Measurements from ENCODE around the gene E2F3. TPM values are rescaled to one million over a fixed set of nuclear protein-coding genes. Genes with fewer than 3 reads are reported as not detected.

The E2F3 gene
- total and polyA plus RNA-seq, 10 of the 15 experiments (the other 5 are each of a cell fraction or from before 2014, with no cell fraction given), result 5.1 to 16.8 (median 10.6) TPM

DNA sequence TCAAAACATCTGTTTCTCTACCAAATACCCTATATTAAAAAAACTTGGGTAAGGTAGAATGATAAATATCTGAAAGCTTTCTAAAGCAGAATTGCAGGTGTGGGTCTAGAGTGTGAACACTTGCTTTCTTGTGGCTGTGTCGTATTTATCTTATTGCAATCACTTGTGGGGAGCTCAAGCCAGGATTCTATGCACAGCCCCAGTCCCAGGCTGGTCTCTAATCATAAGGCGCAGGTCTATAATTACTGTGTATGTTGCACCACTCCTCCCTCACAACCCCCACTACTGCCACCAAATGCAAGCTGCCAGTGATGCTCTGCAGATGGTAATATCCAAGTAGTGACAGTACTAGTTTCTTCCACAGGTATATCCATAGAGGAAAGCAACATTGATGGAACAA, 2.2 kb upstream of the E2F3 start:
- BruUV-seq (replicated peaks), result no TSS peak
- WGBS (ENCODE audit: insufficient coverage, insufficient replicate concordance, low lambda C conversion rate, missing lambda C conversion rate), result 68% methylated on average over 2 of the region's 2 CpGs

More for the DNA sequence above, 2.2 kb upstream of the E2F3 start:
- Histone ChIP-seq H3K79me2 (ENCODE audit: control insufficient read depth, insufficient read depth, low read length) (peaks cover 25% of the 10 kb centered on the region), H4K20me1 (ENCODE audit: control insufficient read depth, insufficient read depth) (no peaks in the 10 kb centered on the region), H3K27me3 (replicated peaks in 1 of 2; ENCODE audit: control insufficient read depth in 2 of 2, insufficient read depth in 2 of 2, low read length in 1 of 2) (no peaks in the 10 kb centered on the region), H3K4me3 (no peak overlapping the region), H3K27ac (ENCODE audit: control insufficient read depth, insufficient read depth) (no peak overlapping the region), H3K36me3 (ENCODE audit: control insufficient read depth in 2 of 2, insufficient read depth in 2 of 2, low read length in 1 of 2) (no peaks in the 10 kb centered on the region), H2AFZ (ENCODE audit: control insufficient read depth, low read depth, low read length) (no peak overlapping the region), H3K9me3 (replicated peaks; ENCODE audit: control insufficient read depth, insufficient read depth, low read length) (no peaks in the 10 kb centered on the region; the same call in 2 of the 3 replicates), H3K4me2 (ENCODE audit: control insufficient read depth, insufficient read depth) (no peak overlapping the region), H3K9ac (ENCODE audit: control insufficient read depth, insufficient read depth, low read length) (no peak overlapping the region), H3K4me1 (ENCODE audit: control insufficient read depth, insufficient read depth, low read length) (no peaks in the 10 kb centered on the region)
- DNase-seq (ENCODE audit: low read depth, low spot score) (no peak), FAIRE-seq (no peak), ATAC-seq (no peak)
- ChIA-PET CTCF (interaction anchor here (0.7 to 3.2 kb wide), 5 partner anchors 20 to 128 kb away, joined by 3 to 22 read pairs (median 3); no protein-coding TSS in a partner anchor), POLR2A (interaction anchor here (0.5 to 1.6 kb wide), 2 partner anchors 25 to 65 kb away, joined by 3 to 4 read pairs; no protein-coding TSS in a partner anchor), RAD21 (ENCODE audit: unreplicated experiment) (interaction anchor here (1.0 to 2.0 kb wide), 4 partner anchors 21 to 128 kb away, joined by 3 to 6 read pairs (median 4); no protein-coding TSS in a partner anchor), SMC1A (ENCODE audit: uncharacterized antibody, unreplicated experiment) (interaction anchor here (0.7 to 2.6 kb wide), 7 partner anchors 10 to 129 kb away, joined by 3 to 8 read pairs (median 4); no protein-coding TSS in a partner anchor)
- TF ChIP-seq, protein P1, sequence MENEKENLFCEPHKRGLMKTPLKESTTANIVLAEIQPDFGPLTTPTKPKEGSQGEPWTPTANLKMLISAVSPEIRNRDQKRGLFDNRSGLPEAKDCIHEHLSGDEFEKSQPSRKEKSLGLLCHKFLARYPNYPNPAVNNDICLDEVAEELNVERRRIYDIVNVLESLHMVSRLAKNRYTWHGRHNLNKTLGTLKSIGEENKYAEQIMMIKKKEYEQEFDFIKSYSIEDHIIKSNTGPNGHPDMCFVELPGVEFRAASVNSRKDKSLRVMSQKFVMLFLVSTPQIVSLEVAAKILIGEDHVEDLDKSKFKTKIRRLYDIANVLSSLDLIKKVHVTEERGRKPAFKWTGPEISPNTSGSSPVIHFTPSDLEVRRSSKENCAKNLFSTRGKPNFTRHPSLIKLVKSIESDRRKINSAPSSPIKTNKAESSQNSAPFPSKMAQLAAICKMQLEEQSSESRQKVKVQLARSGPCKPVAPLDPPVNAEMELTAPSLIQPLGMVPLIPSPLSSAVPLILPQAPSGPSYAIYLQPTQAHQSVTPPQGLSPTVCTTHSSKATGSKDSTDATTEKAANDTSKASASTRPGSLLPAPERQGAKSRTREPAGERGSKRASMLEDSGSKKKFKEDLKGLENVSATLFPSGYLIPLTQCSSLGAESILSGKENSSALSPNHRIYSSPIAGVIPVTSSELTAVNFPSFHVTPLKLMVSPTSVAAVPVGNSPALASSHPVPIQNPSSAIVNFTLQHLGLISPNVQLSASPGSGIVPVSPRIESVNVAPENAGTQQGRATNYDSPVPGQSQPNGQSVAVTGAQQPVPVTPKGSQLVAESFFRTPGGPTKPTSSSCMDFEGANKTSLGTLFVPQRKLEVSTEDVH (IDR thresholded peaks at IDR 0.05; ENCODE audit: low read depth, partially characterized antibody), result no peak
- TF ChIP-seq, protein P2, sequence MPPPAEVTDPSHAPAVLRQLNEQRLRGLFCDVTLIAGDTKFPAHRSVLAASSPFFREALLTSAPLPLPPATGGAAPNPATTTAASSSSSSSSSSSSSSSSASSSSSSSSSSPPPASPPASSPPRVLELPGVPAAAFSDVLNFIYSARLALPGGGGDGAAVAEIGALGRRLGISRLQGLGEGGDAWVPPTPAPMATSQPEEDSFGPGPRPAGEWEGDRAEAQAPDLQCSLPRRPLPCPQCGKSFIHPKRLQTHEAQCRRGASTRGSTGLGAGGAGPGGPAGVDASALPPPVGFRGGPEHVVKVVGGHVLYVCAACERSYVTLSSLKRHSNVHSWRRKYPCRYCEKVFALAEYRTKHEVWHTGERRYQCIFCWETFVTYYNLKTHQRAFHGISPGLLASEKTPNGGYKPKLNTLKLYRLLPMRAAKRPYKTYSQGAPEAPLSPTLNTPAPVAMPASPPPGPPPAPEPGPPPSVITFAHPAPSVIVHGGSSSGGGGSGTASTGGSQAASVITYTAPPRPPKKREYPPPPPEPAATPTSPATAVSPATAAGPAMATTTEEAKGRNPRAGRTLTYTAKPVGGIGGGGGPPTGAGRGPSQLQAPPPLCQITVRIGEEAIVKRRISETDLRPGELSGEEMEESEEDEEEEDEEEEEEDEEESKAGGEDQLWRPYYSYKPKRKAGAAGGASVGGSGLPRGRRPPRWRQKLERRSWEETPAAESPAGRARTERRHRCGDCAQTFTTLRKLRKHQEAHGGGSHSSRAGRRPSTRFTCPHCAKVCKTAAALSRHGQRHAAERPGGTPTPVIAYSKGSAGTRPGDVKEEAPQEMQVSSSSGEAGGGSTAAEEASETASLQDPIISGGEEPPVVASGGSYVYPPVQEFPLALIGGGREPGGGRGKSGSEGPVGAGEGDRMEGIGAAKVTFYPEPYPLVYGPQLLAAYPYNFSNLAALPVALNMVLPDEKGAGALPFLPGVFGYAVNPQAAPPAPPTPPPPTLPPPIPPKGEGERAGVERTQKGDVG (CRISPR knock-in tag; IDR thresholded peaks at IDR 0.05), result no peak
- TF ChIP-seq KDM1A (IDR thresholded peaks at IDR 0.05; ENCODE audit: borderline replicate concordance) (no peak), ZNF207 (IDR thresholded peaks at IDR 0.05; ENCODE audit: borderline replicate concordance) (no peak), FOXK2 (IDR thresholded peaks at IDR 0.05) (no peak), POU2F2 (IDR thresholded peaks at IDR 0.05; ENCODE audit: borderline replicate concordance, low read depth, low read length) (no peak)
- TF ChIP-seq, protein P3, sequence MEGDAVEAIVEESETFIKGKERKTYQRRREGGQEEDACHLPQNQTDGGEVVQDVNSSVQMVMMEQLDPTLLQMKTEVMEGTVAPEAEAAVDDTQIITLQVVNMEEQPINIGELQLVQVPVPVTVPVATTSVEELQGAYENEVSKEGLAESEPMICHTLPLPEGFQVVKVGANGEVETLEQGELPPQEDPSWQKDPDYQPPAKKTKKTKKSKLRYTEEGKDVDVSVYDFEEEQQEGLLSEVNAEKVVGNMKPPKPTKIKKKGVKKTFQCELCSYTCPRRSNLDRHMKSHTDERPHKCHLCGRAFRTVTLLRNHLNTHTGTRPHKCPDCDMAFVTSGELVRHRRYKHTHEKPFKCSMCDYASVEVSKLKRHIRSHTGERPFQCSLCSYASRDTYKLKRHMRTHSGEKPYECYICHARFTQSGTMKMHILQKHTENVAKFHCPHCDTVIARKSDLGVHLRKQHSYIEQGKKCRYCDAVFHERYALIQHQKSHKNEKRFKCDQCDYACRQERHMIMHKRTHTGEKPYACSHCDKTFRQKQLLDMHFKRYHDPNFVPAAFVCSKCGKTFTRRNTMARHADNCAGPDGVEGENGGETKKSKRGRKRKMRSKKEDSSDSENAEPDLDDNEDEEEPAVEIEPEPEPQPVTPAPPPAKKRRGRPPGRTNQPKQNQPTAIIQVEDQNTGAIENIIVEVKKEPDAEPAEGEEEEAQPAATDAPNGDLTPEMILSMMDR (IDR thresholded peaks at IDR 0.05 in 2 of 3, conservative IDR thresholded peaks at IDR 0.05 in 1 of 3; ENCODE audit: control insufficient read depth in 2 of 3, extremely low read depth in 1 of 3, insufficient read depth in 1 of 3, low read depth in 3 of 3, low read length in 3 of 3), result no peak
- TF ChIP-seq, protein P4, sequence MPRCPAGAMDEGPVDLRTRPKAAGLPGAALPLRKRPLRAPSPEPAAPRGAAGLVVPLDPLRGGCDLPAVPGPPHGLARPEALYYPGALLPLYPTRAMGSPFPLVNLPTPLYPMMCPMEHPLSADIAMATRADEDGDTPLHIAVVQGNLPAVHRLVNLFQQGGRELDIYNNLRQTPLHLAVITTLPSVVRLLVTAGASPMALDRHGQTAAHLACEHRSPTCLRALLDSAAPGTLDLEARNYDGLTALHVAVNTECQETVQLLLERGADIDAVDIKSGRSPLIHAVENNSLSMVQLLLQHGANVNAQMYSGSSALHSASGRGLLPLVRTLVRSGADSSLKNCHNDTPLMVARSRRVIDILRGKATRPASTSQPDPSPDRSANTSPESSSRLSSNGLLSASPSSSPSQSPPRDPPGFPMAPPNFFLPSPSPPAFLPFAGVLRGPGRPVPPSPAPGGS (IDR thresholded peaks at IDR 0.05; ENCODE audit: borderline replicate concordance, insufficient read depth, low read depth, low read length, poor library complexity, severe bottlenecking), result no peak
- intact Hi-C loops (cut with micrococcal nuclease; ENCODE audit: unreplicated experiment) (no loop called here), in situ Hi-C loops (cut with MboI) (loop anchor here (5.0 kb wide), 1 partner anchor 128 kb away; no protein-coding TSS in a partner anchor)
